IPS-15b (cell line): ENCODE results near the gene GLTPD2.

Experiments used
- H3K27me3 ChIP-seq: one replicate; pipeline ENCODE4 v1.6.1; 2013; ENCODE audit warnings: low read length; ENCODE audit not compliant: control insufficient read depth, insufficient read depth
- H3K36me3 ChIP-seq: one replicate; pipeline ENCODE4 v1.6.1; 2013; ENCODE audit warnings: low read length; ENCODE audit not compliant: control insufficient read depth, insufficient read depth
- H3K4me1 ChIP-seq: one replicate; pipeline ENCODE4 v1.6.1; 2013; ENCODE audit warnings: mild to moderate bottlenecking, low read length; ENCODE audit not compliant: control insufficient read depth, insufficient read depth
- H3K4me3 ChIP-seq: one replicate; pipeline ENCODE4 v1.5.1; 2013; ENCODE audit warnings: low read depth, low read length
- H3K9ac ChIP-seq: one replicate; pipeline ENCODE4 v1.6.1; 2013; ENCODE audit warnings: low read depth, mild to moderate bottlenecking, low read length
- H3K9me3 ChIP-seq: one replicate; pipeline ENCODE4 v1.6.1; 2013; ENCODE audit warnings: mild to moderate bottlenecking, low read length; ENCODE audit not compliant: control insufficient read depth, insufficient read depth

Gene GLTPD2

GRCh38 chr17:4838309-4838785 lies 49.6 kb downstream of the GLTPD2 start:
- no peaks in the 10 kb centered on the region for H3K9me3 ChIP-seq
- H3K4me3 ChIP-seq, result no peak overlapping the region
- peaks cover 9% of the 10 kb centered on the region for H3K4me1 ChIP-seq
- H3K27me3 ChIP-seq, result no peaks in the 10 kb centered on the region
- no peak overlapping the region for H3K9ac ChIP-seq
- no peaks in the 10 kb centered on the region for H3K36me3 ChIP-seq

- no peaks in the 10 kb centered on the region for H3K9me3 ChIP-seq
- no peak overlapping the region for H3K9ac ChIP-seq
- H3K36me3 ChIP-seq, result no peaks in the 10 kb centered on the region
- H3K4me1 ChIP-seq, result peaks cover 9% of the 10 kb centered on the region
- no peaks in the 10 kb centered on the region for H3K27me3 ChIP-seq
- H3K4me3 ChIP-seq, result no peak overlapping the region
Measured at GRCh38 chr17:4839221-4839620, 50.5 kb downstream of the GLTPD2 start.
